Measurements from ENCODE around the gene MGAT1.

Gene MGAT1

GRCh38 chr5:180808461-180809000 is 5.9 kb upstream of the MGAT1 start:
- Histone ChIP-seq H3K4me3 (ENCODE audit: low read depth, low read length) (peak overlapping the region; percentile 11), H3K4me1 (peaks cover 9% of the 10 kb centered on the region; the same call in 1 of the 2 replicates), H3K9me3 (no peaks in the 10 kb centered on the region), H3K27me3 (no peaks in the 10 kb centered on the region), H3K36me3 (no peaks in the 10 kb centered on the region)
- DNase-seq: no peak
- TF ChIP-seq CTCF (IDR thresholded peaks at IDR 0.05; ENCODE audit: low read depth, low read length): no peak

GRCh38 chr5:180807654-180808414 is 5.2 kb upstream of the MGAT1 start:
- TF ChIP-seq CTCF (IDR thresholded peaks at IDR 0.05; ENCODE audit: low read depth, low read length): no peak
- H3K9me3 ChIP-seq: no peaks in the 10 kb centered on the region
- H3K36me3 ChIP-seq: no peaks in the 10 kb centered on the region
- peaks cover 9% of the 10 kb centered on the region for H3K4me1 ChIP-seq
- H3K4me3 ChIP-seq (ENCODE audit: low read depth, low read length): peak overlapping the region; percentile 11; the same call in 1 of the 2 replicates
- H3K27me3 ChIP-seq: no peaks in the 10 kb centered on the region
- no peak for DNase-seq

GRCh38 chr5:180807046-180807445 is 4.4 kb upstream of the MGAT1 start:
- H3K4me1 ChIP-seq: peaks cover 9% of the 10 kb centered on the region
- DNase-seq: no peak
- TF ChIP-seq CTCF (IDR thresholded peaks at IDR 0.05; ENCODE audit: low read depth, low read length): no peak
- peak overlapping the region; percentile 48 for H3K4me3 ChIP-seq (ENCODE audit: low read depth, low read length)
- H3K36me3 ChIP-seq: no peaks in the 10 kb centered on the region
- no peaks in the 10 kb centered on the region for H3K9me3 ChIP-seq
- H3K27me3 ChIP-seq: no peaks in the 10 kb centered on the region

GRCh38 chr5:180806351-180807011 is 3.9 kb upstream of the MGAT1 start:
- DNase-seq: peak; percentile 78
- Histone ChIP-seq H3K4me3 (ENCODE audit: low read depth, low read length) (peak overlapping the region; percentile 48), H3K9me3 (no peaks in the 10 kb centered on the region), H3K4me1 (peaks cover 12% of the 10 kb centered on the region), H3K36me3 (no peaks in the 10 kb centered on the region), H3K27me3 (no peaks in the 10 kb centered on the region)
- no peak for TF ChIP-seq CTCF (IDR thresholded peaks at IDR 0.05; ENCODE audit: low read depth, low read length)

- no peak for TF ChIP-seq CTCF (IDR thresholded peaks at IDR 0.05; ENCODE audit: low read depth, low read length)
- H3K36me3 ChIP-seq: no peaks in the 10 kb centered on the region
- no peaks in the 10 kb centered on the region for H3K9me3 ChIP-seq
- H3K27me3 ChIP-seq: no peaks in the 10 kb centered on the region
- H3K4me3 ChIP-seq (ENCODE audit: low read depth, low read length): no peak overlapping the region
- peaks cover 12% of the 10 kb centered on the region for H3K4me1 ChIP-seq
- no peak for DNase-seq
Observed at GRCh38 chr5:180804129-180804618, 1.6 kb upstream of the MGAT1 start.

Data from BE2C (cell line).